Stomach (tissue), 9 donors: ENCODE results near the gene PARK7. TPM values are rescaled to one million over a fixed set of nuclear protein-coding genes. Genes with fewer than 3 reads are reported as not detected.
"Not testable (repeated sequence)": the region's sequence is repeated elsewhere in the genome, so short reads cannot be mapped to it uniquely, and the experiment has no call there.

Source experiments
- DNase-seq, 2 donors: peaks; one replicate each; pipeline versions ENCODE4 v3.0.0 to v3.0.0-alpha.2; 2013 to 2019
- H3K27ac ChIP-seq, 5 donors: fragments of 200-600 bp in 4 of 5; sonication (generic) in 4 of 5; one replicate each; pipeline ENCODE4 v1.5.1; 2013 to 2019; ENCODE audit warnings: mild to moderate bottlenecking in 1 of 5, moderate library complexity in 1 of 5
- H3K27me3 ChIP-seq, 3 donors: fragments of 200-600 bp; sonication (generic); one replicate each; pipeline ENCODE4 v1.5.1; 2017 to 2019; ENCODE audit warnings: mixed run types in 1 of 3
- H3K36me3 ChIP-seq, 4 donors: fragments of 200-600 bp; sonication (generic); 1 replicate in 3 of 4; 2 replicates in 1 of 4; pipeline ENCODE4 v1.5.1; 2016 to 2019
- H3K4me1 ChIP-seq, 4 donors: fragments of 200-600 bp; sonication (generic); one replicate each; pipeline ENCODE4 v1.5.1; 2016 to 2019
- H3K4me3 ChIP-seq, 4 donors: fragments of 200-600 bp; sonication (generic) in 3 of 4; one replicate each; pipeline ENCODE4 v1.5.1; 2016 to 2019; ENCODE audit warnings: mild to moderate bottlenecking in 1 of 4
- H3K9me3 ChIP-seq, 4 donors: fragments of 200-600 bp; sonication (generic); one replicate each; pipeline ENCODE4 v1.5.1; 2016 to 2019
- CTCF ChIP-seq, 7 experiments: fragments of 450-650 bp in 4 of 7; fragments of 200-600 bp in 3 of 7; sonication (generic) in 3 of 7; IDR thresholded peaks; one replicate each; pipeline ENCODE4 v1.5.1; 2016 to 2019; ENCODE audit warnings: antibody characterized with exemption in 7 of 7, control low read depth in 2 of 7, mild to moderate bottlenecking in 1 of 7
- EP300 ChIP-seq: sonication (generic); formaldehyde crosslinking; IDR thresholded peaks from one replicate; pipeline ENCODE4 v1.6.1; 2017; ENCODE audit warnings: antibody characterized with exemption
- POLR2A ChIP-seq, 4 donors: fragments of 450-650 bp; IDR thresholded peaks; one replicate each; pipeline ENCODE4 v1.6.1; 2016; ENCODE audit warnings: antibody characterized with exemption in 4 of 4, control low read depth in 2 of 4, mild to moderate bottlenecking in 1 of 4, moderate library complexity in 1 of 4
- POLR2AphosphoS5 ChIP-seq, 3 donors: sonication (generic); formaldehyde crosslinking; IDR thresholded peaks; one replicate each; pipeline ENCODE4 v1.6.1; 2016; ENCODE audit warnings: antibody characterized with exemption in 3 of 3
- WGBS, 5 donors: extraction: QIAGEN DNeasy Blood & Tissue Kit in 3 of 5; methylation state at CpG; one replicate each; pipeline versions ENCODE4 v1.1.5 to v1.1.7; 2013 to 2018; 5-methylcytosine and 5-hydroxymethylcytosine counted together
- intact Hi-C: fragments of 100-400 bp; cut with DNase I; formaldehyde crosslinking; loops from one replicate; pipeline ENCODE4 v1.15.1; 2023; ENCODE audit warnings: low total_unique reads
- polyA plus RNA-seq, 3 donors: library from polyadenylated mRNA; stranded (reverse); fragments of 200-250 nt; gene quantifications; one replicate each; pipeline ENCODE4 v1.2.3, GENCODE V29; 2013
- total RNA-seq, 5 donors: library from RNA; depleted of rRNA; stranded (reverse); fragments of >200 nt; gene quantifications; one replicate each; pipeline versions ENCODE4 v1.1.0 to v1.2.3, GENCODE V29; 2014 to 2016
- donor health status: healthy with polysubstance abuse.
- donor health status: Bipolar disorder and iron deficiency.
- donor health status: healthy.

PARK7 gene
- total and polyA plus RNA-seq, 8 donors, result 41.4 to 350 (median 142) TPM

GRCh38 chr1:7948960-7949359 is 12.6 kb upstream of the PARK7 start:
- DNase-seq, result no peak
- Histone ChIP-seq H3K27ac (no peak overlapping the region), H3K36me3 (no peaks in the 10 kb centered on the region), H3K9me3 (no peaks in the 10 kb centered on the region), H3K27me3 (no peaks in the 10 kb centered on the region), H3K4me3 (no peak overlapping the region), H3K4me1 (peaks cover 0 to 6% (median 5%) of the 10 kb centered on the region in 4 donors)
- TF ChIP-seq CTCF (IDR thresholded peaks at IDR 0.05) (no peak), POLR2A (IDR thresholded peaks at IDR 0.05) (no peak), EP300 (no peak), POLR2AphosphoS5 (IDR thresholded peaks at IDR 0.05) (no peak)
- 69 to 76% (median 74%) methylated on average over 5 of the region's 5 CpGs for WGBS, 5 donors
- intact Hi-C loops, result no loop called here

DNA sequence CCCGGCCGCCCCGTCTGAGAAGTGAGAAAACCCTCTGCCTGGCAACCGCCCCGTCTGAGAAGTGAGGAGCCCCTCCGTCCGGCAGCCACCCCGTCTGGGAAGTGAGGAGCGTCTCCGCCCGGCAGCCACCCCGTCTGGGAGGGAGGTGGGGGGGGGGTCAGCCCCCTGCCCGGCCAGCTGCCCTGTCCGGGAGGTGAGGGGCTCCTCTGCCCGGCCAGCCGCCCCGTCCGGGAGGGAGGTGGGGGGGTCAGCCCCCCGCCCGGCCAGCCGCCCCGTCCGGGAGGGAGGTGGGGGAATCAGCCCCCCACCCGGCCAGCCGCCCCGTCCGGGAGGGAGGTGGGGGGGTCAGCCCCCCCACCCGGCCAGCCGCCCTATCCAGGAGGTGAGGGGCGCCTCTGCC is 8.7 kb upstream of the PARK7 start:
- 80 to 100% (median 97%) methylated on average over 1 to 25 of the region's 30 CpGs; no CpG with 5 or more reads in 1 of the 5 donors for WGBS, 5 donors
- H3K27me3 ChIP-seq, H3K9me3 ChIP-seq, H3K36me3 ChIP-seq, DNase-seq, intact Hi-C loops, H3K27ac ChIP-seq, H3K4me3 ChIP-seq: not testable (repeated sequence)
- peaks cover 0 to 15% (median 10%) of the 10 kb centered on the region in 4 donors for H3K4me1 ChIP-seq

GRCh38 chr1:7953850-7954609 is 7.5 kb upstream of the PARK7 start:
- peak; percentile 96 to 98 for DNase-seq
- intact Hi-C loops, result no loop called here
- Histone ChIP-seq H3K27ac (peak overlapping the region; percentile 82 to 92 (median 91)), H3K36me3 (no peaks in the 10 kb centered on the region), H3K27me3 (no peaks in the 10 kb centered on the region), H3K4me1 (peaks cover 0 to 15% (median 10%) of the 10 kb centered on the region in 4 donors), H3K4me3 (peak overlapping the region; percentile 53 to 63 (median 56)), H3K9me3 (no peaks in the 10 kb centered on the region)
- TF ChIP-seq CTCF (IDR thresholded peaks at IDR 0.05) (no peak), EP300 (peak; percentile 24), POLR2AphosphoS5 (IDR thresholded peaks at IDR 0.05) (peak; percentile 76 to 96 (median 81)), POLR2A (IDR thresholded peaks at IDR 0.05) (peak in 1 of 4 donors; percentile 43)
- WGBS, 5 donors, result 1 to 3% (median 3%) methylated on average over 39 to 65 of the region's 65 CpGs

- TF ChIP-seq POLR2A (IDR thresholded peaks at IDR 0.05), result no peak
- TF ChIP-seq CTCF (IDR thresholded peaks at IDR 0.05), result no peak
- TF ChIP-seq EP300, result no peak
- TF ChIP-seq POLR2AphosphoS5 (IDR thresholded peaks at IDR 0.05), result no peak
- 59 to 75% (median 69%) methylated on average over 7 of the region's 7 CpGs for WGBS, 5 donors
- Histone ChIP-seq H3K4me3 (peak overlapping the region; percentile 53 to 63 (median 56)), H3K27me3 (no peaks in the 10 kb centered on the region), H3K9me3 (no peaks in the 10 kb centered on the region), H3K27ac (peak overlapping the region in 4 of 5 donors; percentile 88 to 92 (median 92)), H3K36me3 (no peaks in the 10 kb centered on the region), H3K4me1 (peaks cover 0 to 15% (median 10%) of the 10 kb centered on the region in 4 donors)
- intact Hi-C loops, result no loop called here
- no peak for DNase-seq
These were observed 6.8 kb upstream of the PARK7 start for GRCh38 chr1:7954683-7955082.
